ENCODE measurements around the gene GLIS1.

The GLIS1 gene

DNA sequence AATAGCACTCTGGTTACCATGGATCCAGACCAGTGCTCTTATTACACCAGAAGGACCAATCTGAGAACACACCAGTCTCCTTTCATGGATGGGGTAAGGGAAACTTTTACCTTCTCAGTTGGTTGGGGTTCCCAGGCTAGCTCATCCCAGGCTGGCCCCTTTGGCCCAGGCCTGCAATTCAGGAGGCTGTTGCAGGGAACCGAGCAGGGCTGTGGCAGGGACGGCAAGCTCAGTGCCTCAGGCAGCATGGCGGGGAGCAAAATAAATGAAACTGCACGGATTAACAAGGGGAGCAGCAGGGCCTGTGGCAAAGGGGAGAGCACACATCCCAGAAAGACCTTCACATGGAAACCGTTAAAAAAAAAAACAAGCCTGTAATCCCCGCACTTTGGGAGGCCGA lies 222.8 kb downstream of the GLIS1 start:
- Histone ChIP-seq H3K36me3 (ENCODE audit: insufficient read depth, low read length) (no peaks in the 10 kb centered on the region), H3K9me3 (ENCODE audit: insufficient read depth, low read depth, low read length) (no peaks in the 10 kb centered on the region), H3K9ac (ENCODE audit: low read depth, low read length) (no peak overlapping the region), H3K4me3 (ENCODE audit: low read length) (no peak overlapping the region), H3K27ac (ENCODE audit: low read depth, low read length) (no peak overlapping the region), H3K27me3 (ENCODE audit: insufficient read depth, low read length) (no peaks in the 10 kb centered on the region), H3K4me1 (ENCODE audit: insufficient read depth, low read length) (no peaks in the 10 kb centered on the region)
- WGBS: 94% methylated on average over 7 of the region's 7 CpGs

DNA sequence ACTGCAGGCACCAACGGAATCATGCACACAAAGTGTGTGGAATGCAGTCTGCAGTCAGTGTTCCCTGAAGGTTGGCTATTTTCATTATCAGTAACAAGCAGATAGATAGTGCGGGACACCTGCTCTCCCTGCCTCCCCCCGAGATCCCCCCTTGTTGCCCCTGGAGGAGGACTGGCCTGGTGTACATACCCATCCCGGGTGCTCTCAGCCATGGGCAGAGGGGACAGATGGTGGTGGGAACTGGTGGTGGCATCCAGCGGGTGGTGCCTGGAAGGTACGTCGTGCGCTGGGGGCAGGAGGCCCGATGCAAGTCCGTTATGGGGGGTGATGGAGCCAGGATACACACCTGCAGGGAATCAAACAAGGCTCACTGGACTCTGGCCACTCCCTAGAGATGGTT lies 224.5 kb downstream of the GLIS1 start:
- no peaks in the 10 kb centered on the region for H3K9me3 ChIP-seq (ENCODE audit: insufficient read depth, low read depth, low read length)
- H3K9ac ChIP-seq (ENCODE audit: low read depth, low read length): no peak overlapping the region
- no peak overlapping the region for H3K4me3 ChIP-seq (ENCODE audit: low read length)
- no peaks in the 10 kb centered on the region for H3K36me3 ChIP-seq (ENCODE audit: insufficient read depth, low read length)
- no peak overlapping the region for H3K27ac ChIP-seq (ENCODE audit: low read depth, low read length)
- no peaks in the 10 kb centered on the region for H3K27me3 ChIP-seq (ENCODE audit: insufficient read depth, low read length)
- H3K4me1 ChIP-seq (ENCODE audit: insufficient read depth, low read length): no peaks in the 10 kb centered on the region
- WGBS: 91% methylated on average over 10 of the region's 10 CpGs

DNA sequence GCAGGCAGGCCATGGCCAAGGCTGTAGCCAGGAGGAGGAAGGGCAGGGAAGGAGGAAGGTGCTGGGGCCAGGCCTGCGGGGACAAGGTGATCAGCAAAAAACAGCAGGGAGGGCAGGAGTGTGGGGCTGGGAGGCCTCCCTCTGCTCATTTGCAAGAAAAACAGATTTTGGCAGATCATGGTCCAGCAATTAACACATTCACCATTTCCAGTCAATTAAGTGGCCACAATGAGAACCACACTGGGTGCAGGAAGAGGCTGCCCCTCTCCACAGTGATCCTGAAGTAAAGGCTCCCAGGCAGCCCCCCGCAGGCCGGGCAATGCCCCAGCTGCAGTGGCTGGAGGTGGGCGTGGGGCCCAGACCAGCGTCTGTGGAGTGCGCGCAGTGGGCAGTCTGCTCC lies 225.1 kb downstream of the GLIS1 start:
- 84% methylated on average over 7 of the region's 7 CpGs for WGBS

DNA sequence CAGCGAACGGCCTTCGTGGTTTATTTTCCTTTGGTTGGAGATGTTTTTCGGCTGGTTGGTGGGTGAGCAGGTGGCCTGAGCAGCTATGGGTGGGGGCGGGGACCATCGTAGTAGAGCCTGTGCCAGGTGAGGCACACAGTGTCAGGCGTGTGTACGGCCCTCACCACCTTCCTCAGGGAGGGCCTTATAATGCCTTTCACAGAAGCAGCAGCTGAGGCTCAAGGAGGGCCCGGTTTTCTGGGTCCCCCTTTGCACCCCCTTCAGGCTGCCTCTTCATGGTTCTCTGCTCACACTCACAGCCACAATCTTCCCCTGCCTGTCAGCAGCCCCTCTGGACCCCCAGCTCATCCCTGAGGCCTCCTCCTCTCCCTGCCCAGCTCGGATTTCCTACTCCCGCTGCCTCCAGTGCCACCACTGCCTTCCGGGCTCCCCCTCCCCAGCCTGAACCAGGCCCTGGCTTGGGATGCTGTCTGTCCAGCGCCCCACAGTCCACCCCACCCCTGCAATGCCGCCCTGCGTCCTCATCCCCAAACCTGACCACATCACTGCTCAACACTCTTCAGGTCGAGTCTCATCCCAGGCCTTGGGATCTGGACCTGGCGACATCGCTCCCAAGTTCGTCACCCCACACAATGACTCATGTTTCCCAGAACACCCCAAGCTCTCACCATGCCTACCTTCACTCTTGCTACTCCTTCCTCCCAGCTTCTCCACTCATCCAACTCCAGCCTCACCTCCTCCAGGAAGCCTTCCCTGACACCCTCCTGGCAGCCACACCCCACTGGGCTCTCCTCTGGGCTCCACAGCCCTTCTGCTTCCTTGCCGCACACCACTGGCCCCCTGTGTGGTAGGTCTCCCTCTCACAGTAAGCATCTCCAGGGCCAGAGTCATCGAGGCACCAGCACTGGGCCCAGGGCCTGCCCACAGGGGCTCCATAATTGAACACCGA lies 225.9 kb downstream of the GLIS1 start:
- no peak overlapping the region for H3K27ac ChIP-seq (ENCODE audit: low read depth, low read length)
- H3K27me3 ChIP-seq (ENCODE audit: insufficient read depth, low read length): no peaks in the 10 kb centered on the region
- H3K9ac ChIP-seq (ENCODE audit: low read depth, low read length): no peak overlapping the region
- H3K36me3 ChIP-seq (ENCODE audit: insufficient read depth, low read length): no peaks in the 10 kb centered on the region
- H3K4me3 ChIP-seq (ENCODE audit: low read length): no peak overlapping the region
- no peaks in the 10 kb centered on the region for H3K9me3 ChIP-seq (ENCODE audit: insufficient read depth, low read depth, low read length)
- no peaks in the 10 kb centered on the region for H3K4me1 ChIP-seq (ENCODE audit: insufficient read depth, low read length)
- WGBS: 89% methylated on average over 22 of the region's 22 CpGs

More for the DNA sequence above, 225.1 kb downstream of the GLIS1 start:
- Histone ChIP-seq H3K9ac (ENCODE audit: low read depth, low read length) (no peak overlapping the region), H3K27ac (ENCODE audit: low read depth, low read length) (no peak overlapping the region), H3K4me3 (ENCODE audit: low read length) (no peak overlapping the region), H3K27me3 (ENCODE audit: insufficient read depth, low read length) (no peaks in the 10 kb centered on the region), H3K4me1 (ENCODE audit: insufficient read depth, low read length) (no peaks in the 10 kb centered on the region), H3K36me3 (ENCODE audit: insufficient read depth, low read length) (no peaks in the 10 kb centered on the region), H3K9me3 (ENCODE audit: insufficient read depth, low read depth, low read length) (no peaks in the 10 kb centered on the region)

DNA sequence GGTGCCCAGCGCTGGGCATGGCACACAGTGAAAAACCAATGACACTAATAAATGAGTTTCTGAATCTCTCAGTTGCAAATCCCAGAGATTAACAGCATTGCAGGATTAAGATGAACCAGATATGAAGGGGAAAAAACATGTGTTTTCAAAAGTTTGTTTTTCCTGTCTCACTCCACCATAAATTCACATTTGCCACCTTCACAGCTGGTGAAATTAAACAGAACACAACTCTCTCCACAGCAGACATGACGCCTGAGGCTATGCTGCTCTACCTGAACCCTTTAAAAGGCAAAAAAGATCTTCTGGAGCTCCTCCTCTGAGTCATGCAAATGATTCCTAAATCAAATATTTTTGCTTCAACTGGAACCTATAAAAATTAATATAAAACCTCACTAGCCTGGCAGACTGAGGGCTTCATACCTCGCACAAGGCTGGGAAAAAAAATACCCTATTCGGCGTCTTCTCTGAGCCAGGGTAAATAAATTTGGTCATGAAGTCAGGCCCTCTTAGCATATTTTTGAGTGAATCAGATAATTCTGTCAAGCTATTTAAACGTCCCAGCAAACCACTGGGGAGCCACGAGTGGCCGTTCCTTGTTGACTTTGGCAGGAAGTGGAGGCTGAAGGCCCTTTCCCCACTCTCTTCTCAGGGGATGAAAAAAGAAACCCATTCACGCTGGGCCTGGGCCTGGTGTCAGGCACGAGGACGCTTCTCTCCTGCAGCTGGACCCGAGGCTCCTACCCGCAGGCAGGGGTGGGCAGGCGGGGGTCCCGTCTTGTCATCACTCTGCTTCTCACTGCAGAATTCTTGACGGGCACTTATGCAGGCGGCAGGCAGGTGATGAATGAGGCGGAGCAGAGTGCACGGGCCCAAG lies 226.8 kb downstream of the GLIS1 start:
- Histone ChIP-seq H3K4me3 (ENCODE audit: low read length) (no peak overlapping the region), H3K36me3 (ENCODE audit: insufficient read depth, low read length) (no peaks in the 10 kb centered on the region), H3K27ac (ENCODE audit: low read depth, low read length) (no peak overlapping the region), H3K9me3 (ENCODE audit: insufficient read depth, low read depth, low read length) (no peaks in the 10 kb centered on the region), H3K4me1 (ENCODE audit: insufficient read depth, low read length) (no peaks in the 10 kb centered on the region), H3K9ac (ENCODE audit: low read depth, low read length) (no peak overlapping the region), H3K27me3 (ENCODE audit: insufficient read depth, low read length) (no peaks in the 10 kb centered on the region)
- 83% methylated on average over 19 of the region's 19 CpGs for WGBS

DNA sequence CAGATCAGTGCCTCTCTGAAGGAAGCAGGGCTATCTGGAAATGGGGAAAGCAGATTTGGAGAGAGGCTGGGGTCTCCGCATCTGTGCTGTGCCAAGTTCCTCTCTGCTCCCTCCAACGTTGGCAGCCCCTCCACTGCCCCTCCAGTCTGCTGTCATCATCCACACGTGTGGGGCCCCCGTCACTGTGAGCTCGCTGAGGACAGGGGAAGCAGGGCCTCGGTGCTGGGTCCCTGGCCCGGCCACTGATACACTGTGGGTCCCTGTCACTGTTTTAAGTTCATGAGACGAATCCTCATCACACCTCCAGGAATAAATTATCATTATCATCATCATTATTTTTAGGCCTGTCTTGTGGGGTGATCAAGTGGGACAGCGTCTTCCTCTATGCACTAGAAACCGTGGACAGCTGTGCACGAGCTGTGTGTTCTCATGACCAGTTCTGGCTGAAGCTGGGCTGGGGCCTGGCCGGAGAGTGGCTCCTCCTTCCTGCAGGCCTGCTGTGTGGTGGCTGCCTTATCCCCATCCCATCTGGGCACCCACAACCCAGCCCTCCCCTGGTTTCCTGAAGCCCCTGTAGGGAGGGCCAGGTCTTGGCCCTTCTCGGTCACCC lies 227.5 kb downstream of the GLIS1 start:
- 88% methylated on average over 13 of the region's 13 CpGs for WGBS
- H3K9ac ChIP-seq (ENCODE audit: low read depth, low read length): no peak overlapping the region
- no peaks in the 10 kb centered on the region for H3K4me1 ChIP-seq (ENCODE audit: insufficient read depth, low read length)
- H3K4me3 ChIP-seq (ENCODE audit: low read length): no peak overlapping the region
- H3K27me3 ChIP-seq (ENCODE audit: insufficient read depth, low read length): no peaks in the 10 kb centered on the region
- H3K27ac ChIP-seq (ENCODE audit: low read depth, low read length): no peak overlapping the region
- no peaks in the 10 kb centered on the region for H3K36me3 ChIP-seq (ENCODE audit: insufficient read depth, low read length)
- no peaks in the 10 kb centered on the region for H3K9me3 ChIP-seq (ENCODE audit: insufficient read depth, low read depth, low read length)

DNA sequence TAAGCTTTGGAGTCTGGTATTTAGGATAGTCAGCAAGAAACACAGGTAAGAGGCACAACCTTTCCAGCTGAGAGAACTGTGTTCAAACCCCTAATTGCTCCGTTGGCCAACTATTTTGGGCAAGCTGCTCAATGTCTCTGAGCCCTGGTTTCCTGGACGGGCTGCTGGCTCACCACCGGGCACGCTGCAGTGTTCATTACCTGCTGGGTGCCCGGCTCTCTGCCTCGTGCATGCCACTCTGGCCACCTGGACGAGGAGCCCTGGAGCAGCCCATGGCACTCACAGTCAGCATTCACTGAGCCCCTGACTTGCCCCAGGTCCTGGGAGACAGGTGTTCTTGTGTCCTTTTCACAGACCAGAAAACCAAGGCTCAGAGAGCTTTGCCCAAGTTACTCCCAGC lies 228.7 kb downstream of the GLIS1 start:
- Histone ChIP-seq H3K27me3 (ENCODE audit: insufficient read depth, low read length) (no peaks in the 10 kb centered on the region), H3K36me3 (ENCODE audit: insufficient read depth, low read length) (no peaks in the 10 kb centered on the region), H3K27ac (ENCODE audit: low read depth, low read length) (no peak overlapping the region), H3K4me3 (ENCODE audit: low read length) (no peak overlapping the region), H3K9ac (ENCODE audit: low read depth, low read length) (no peak overlapping the region), H3K9me3 (ENCODE audit: insufficient read depth, low read depth, low read length) (no peaks in the 10 kb centered on the region), H3K4me1 (ENCODE audit: insufficient read depth, low read length) (no peaks in the 10 kb centered on the region)
- 91% methylated on average over 7 of the region's 7 CpGs for WGBS

DNA sequence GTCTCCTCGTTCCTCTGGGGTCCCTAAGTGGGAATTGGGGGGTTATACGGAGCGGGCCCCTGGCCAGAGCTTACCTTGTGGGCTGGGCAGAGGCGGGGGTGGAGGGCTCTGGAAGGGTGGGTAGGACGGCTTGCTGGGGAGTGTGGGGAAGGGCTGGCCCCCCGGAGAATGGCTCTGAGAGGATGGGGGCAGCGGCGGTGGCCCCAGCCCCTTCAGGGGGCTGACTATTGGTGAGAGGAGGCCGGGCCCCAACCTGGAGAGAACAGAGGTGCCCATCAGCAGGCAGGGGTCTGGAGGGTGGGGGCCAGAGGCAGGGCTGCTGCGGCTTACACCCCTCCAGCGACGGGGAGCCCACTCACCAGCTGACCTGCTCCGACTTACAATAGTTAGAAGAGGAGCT lies 229.2 kb downstream of the GLIS1 start:
- 93% methylated on average over 13 of the region's 13 CpGs for WGBS
- Histone ChIP-seq H3K27me3 (ENCODE audit: insufficient read depth, low read length) (no peaks in the 10 kb centered on the region), H3K4me1 (ENCODE audit: insufficient read depth, low read length) (no peaks in the 10 kb centered on the region), H3K9me3 (ENCODE audit: insufficient read depth, low read depth, low read length) (no peaks in the 10 kb centered on the region), H3K4me3 (ENCODE audit: low read length) (no peak overlapping the region), H3K36me3 (ENCODE audit: insufficient read depth, low read length) (no peaks in the 10 kb centered on the region), H3K9ac (ENCODE audit: low read depth, low read length) (no peak overlapping the region), H3K27ac (ENCODE audit: low read depth, low read length) (no peak overlapping the region)

DNA sequence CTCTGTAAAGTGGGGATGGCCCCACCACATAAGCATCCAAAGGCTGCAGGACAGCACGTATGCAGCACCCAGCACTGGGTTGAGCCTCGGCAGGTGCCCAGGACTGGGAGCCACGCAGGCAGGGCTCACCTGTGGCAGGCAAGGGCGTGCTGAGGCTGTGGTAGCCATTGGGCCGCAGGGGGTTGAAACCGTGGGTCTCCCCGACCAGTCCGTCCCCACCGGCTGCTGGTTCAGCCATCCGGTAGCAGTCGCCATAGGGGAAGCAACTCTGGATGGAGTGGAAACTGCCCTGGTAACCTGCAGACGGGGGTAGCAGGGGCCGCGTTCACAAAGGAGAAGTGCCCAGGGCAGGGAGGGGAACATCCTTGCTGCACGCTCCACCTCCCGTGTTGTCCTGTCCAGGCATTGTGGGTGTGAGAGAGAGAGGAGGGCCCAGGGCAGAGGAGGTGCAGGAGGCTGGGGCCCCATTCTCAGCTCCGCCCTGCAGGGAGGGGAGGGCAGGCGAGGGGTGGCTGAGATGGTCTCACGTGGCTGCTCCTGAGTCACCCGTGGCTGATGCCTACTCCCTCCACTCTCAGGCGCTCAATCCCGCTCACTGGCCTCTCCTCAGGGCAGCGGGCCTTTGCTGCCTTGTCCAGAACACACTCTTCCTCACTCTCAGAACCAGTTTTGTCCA lies 229.8 kb downstream of the GLIS1 start:
- Histone ChIP-seq H3K27ac (ENCODE audit: low read depth, low read length) (no peak overlapping the region), H3K9ac (ENCODE audit: low read depth, low read length) (no peak overlapping the region), H3K36me3 (ENCODE audit: insufficient read depth, low read length) (no peaks in the 10 kb centered on the region), H3K4me3 (ENCODE audit: low read length) (no peak overlapping the region), H3K27me3 (ENCODE audit: insufficient read depth, low read length) (no peaks in the 10 kb centered on the region), H3K9me3 (ENCODE audit: insufficient read depth, low read depth, low read length) (no peaks in the 10 kb centered on the region), H3K4me1 (ENCODE audit: insufficient read depth, low read length) (no peaks in the 10 kb centered on the region; the same call in 1 of the 2 replicates)
- 82% methylated on average over 23 of the region's 23 CpGs for WGBS

DNA sequence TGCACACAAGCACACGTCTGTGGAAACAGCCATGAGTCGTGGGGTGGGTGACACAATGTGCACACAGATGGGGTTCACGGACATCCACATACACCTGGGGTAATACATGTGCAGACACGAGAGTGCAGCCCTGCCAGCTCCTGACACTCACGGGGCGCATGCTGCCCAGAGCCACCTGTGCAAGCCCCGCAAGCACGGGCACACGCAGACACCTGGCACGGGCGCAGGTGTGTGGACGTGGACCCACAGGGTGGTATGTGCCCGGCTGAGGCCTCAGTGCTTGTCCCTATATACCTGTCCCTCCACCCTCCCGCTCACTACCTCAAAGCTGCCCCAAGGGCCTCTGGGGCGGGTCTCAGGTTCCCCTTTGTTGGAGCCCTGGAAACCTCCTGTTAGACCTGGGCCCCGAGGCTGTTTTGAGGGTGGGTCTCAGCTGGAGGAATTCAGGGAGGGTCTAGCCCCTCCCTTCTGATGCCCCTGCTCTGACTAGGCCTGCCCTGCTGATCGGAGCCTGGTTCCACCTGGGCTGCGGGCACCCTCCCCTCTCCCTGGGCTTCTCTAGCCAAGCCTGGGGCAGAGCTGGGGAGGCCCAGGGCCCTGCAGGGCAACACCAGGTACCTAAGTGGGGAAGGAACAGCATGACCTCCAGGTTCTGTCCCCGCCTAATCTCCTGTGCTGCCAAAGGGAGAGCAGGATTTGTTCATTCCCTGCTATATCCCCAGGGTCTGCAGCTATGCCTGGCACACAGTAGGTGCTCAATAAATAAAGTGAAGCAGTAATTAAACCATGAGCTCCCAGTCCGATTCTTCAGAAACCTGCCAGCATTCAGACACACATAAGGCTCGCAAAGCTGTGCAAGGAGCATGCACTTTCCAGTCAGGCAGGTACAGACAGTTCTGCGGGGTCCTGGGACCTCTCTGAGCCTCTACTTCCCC lies 230.6 kb downstream of the GLIS1 start:
- peaks cover 6% of the 10 kb centered on the region for H3K4me1 ChIP-seq (ENCODE audit: insufficient read depth, low read length)

More for the DNA sequence above, 230.6 kb downstream of the GLIS1 start:
- Histone ChIP-seq H3K4me3 (ENCODE audit: low read length) (no peak overlapping the region), H3K36me3 (ENCODE audit: insufficient read depth, low read length) (no peaks in the 10 kb centered on the region), H3K9ac (ENCODE audit: low read depth, low read length) (no peak overlapping the region), H3K27ac (ENCODE audit: low read depth, low read length) (no peak overlapping the region), H3K9me3 (ENCODE audit: insufficient read depth, low read depth, low read length) (no peaks in the 10 kb centered on the region), H3K27me3 (ENCODE audit: insufficient read depth, low read length) (no peaks in the 10 kb centered on the region)
- WGBS: 93% methylated on average over 22 of the region's 22 CpGs

Measured in HUES64 (cell line).